NT2/D1 (cell line): ENCODE results near the gene CAMSAP3.
"Not testable (repeated sequence)": the region's sequence is repeated elsewhere in the genome, so short reads cannot be mapped to it uniquely, and the experiment has no call there.

Experiments used
- DNase-seq: peaks from one replicate; pipeline ENCODE4 v3.0.0-alpha.2; 2011; ENCODE audit warnings: low read depth, low spot score
- H3K27me3 ChIP-seq: 2 replicates; pipeline ENCODE4 v1.6.0; 2011; ENCODE audit warnings: mild to moderate bottlenecking; ENCODE audit not compliant: insufficient read length, insufficient read depth
- H3K36me3 ChIP-seq: 2 replicates; pipeline ENCODE4 v1.6.1; 2011; ENCODE audit warnings: mild to moderate bottlenecking, low read length, mixed read lengths; ENCODE audit not compliant: insufficient read depth, insufficient read length
- H3K4me1 ChIP-seq: 2 replicates; pipeline ENCODE4 v1.5.1; 2011; ENCODE audit not compliant: insufficient read depth, insufficient read length
- H3K4me3 ChIP-seq: 2 replicates; pipeline ENCODE4 v1.5.1; 2011; ENCODE audit warnings: low read depth; ENCODE audit not compliant: insufficient read length
- H3K9ac ChIP-seq: 2 replicates; pipeline ENCODE4 v1.6.0; 2011; ENCODE audit warnings: low read depth; ENCODE audit not compliant: insufficient read length
- H3K9me3 ChIP-seq: 2 replicates; pipeline ENCODE4 v1.5.1; 2011; ENCODE audit warnings: mild to moderate bottlenecking, low read length; ENCODE audit not compliant: insufficient read depth
- SUZ12 ChIP-seq: IDR thresholded peaks from 2 replicates; pipeline ENCODE4 v1.6.1; 2011; ENCODE audit not compliant: insufficient read length, insufficient read depth; ENCODE audit errors: extremely low read depth
- YY1 ChIP-seq: IDR thresholded peaks from 2 replicates; pipeline ENCODE4 v1.6.1; 2011; ENCODE audit not compliant: insufficient read length, insufficient read depth
- ZNF274 ChIP-seq: IDR thresholded peaks from 2 replicates; pipeline ENCODE4 v1.6.1; 2011; ENCODE audit warnings: mild to moderate bottlenecking, low read depth, low read length

The CAMSAP3 gene

DNA sequence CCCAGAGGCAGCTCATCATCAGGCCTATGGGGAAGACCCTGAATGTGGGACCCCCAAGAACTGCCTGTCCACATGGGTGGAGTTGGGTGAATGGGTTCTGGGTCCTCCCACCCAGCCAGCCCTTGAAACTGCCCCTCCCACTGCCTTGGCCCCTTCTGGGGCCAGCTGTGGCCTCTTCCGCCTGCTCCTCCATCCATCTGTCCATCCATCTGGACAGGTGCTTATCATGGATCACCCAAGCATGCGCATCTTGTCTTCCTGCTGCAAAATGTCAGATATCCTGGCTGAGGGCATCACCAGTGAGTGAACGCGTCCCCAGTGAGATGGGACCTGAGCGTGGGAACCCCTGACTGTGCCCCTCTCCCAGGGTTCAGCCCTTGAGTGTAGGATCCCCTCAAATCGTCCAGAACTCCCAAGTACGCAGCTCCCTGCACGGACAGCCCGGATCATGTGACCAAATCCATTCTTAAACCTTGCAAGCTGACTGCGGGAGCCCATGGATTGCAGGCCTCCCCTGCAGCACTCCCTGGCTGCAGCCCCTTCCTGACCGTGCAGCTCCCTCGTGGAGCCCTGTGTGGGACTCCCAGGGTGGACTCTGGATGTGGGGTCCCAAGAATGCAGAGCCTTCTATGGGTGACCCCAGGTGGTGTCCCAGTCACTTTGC lies 43.3 kb downstream of the CAMSAP3 start:
- Histone ChIP-seq H3K4me1 (peaks cover 9% of the 10 kb centered on the region), H3K4me3 (no peak overlapping the region), H3K9me3 (no peaks in the 10 kb centered on the region), H3K9ac (no peak overlapping the region), H3K36me3 (peaks cover 15% of the 10 kb centered on the region), H3K27me3 (peaks cover 27% of the 10 kb centered on the region)
- TF ChIP-seq ZNF274 (no peak), SUZ12 (no peak), YY1 (no peak)
- no peak for DNase-seq

DNA sequence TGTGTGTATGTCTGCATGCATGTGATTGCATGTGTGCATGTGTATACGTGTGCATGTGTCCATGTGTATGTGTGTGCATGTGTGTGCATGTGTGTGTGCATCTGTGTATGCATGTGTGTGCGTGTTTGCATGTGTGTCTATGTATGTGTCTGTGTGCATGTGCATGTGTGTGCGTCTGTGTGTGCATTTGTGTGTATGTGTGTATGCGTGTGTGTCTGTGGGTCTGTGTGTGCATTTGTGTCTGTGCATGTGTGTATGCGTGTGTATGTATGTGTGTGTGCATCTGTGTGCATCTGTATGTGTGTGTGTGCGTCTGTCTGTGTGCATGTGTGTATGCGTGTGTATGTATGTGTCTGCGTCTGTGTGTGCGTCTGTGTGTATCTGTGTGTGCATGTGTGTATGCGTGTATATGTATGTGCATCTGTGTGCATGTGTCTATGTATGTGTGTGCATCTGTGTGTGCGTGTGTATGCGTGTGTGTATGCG lies 44.2 kb downstream of the CAMSAP3 start:
- H3K4me3 ChIP-seq: no peak overlapping the region
- TF ChIP-seq ZNF274: no peak
- no peak for TF ChIP-seq YY1
- TF ChIP-seq SUZ12: no peak
- no peak for DNase-seq
- H3K27me3 ChIP-seq: peaks cover 19% of the 10 kb centered on the region
- no peaks in the 10 kb centered on the region for H3K9me3 ChIP-seq
- H3K4me1 ChIP-seq: peaks cover 9% of the 10 kb centered on the region
- H3K36me3 ChIP-seq: peaks cover 23% of the 10 kb centered on the region
- H3K9ac ChIP-seq: no peak overlapping the region

- Histone ChIP-seq H3K36me3 (peaks cover 29% of the 10 kb centered on the region), H3K9me3 (no peaks in the 10 kb centered on the region), H3K4me1 (peaks cover 11% of the 10 kb centered on the region), H3K4me3 (no peak overlapping the region), H3K27me3 (peaks cover 10% of the 10 kb centered on the region), H3K9ac (no peak overlapping the region)
- no peak for DNase-seq
- TF ChIP-seq YY1 (no peak), ZNF274 (no peak), SUZ12 (no peak)
These were observed 45.1 kb downstream of the CAMSAP3 start for GRCh38 chr19:7640803-7641202.

GRCh38 chr19:7641290-7642276 lies 45.9 kb downstream of the CAMSAP3 start:
- H3K4me1 ChIP-seq: peaks cover 6% of the 10 kb centered on the region

GRCh38 chr19:7642295-7643030 lies 46.8 kb downstream of the CAMSAP3 start:
- no peaks in the 10 kb centered on the region for H3K27me3 ChIP-seq
- TF ChIP-seq YY1: no peak
- TF ChIP-seq ZNF274: no peak
- TF ChIP-seq SUZ12: no peak
- no peaks in the 10 kb centered on the region for H3K9me3 ChIP-seq
- H3K9ac ChIP-seq: no peak overlapping the region
- peaks cover 36% of the 10 kb centered on the region for H3K36me3 ChIP-seq
- H3K4me1 ChIP-seq: peaks cover 4% of the 10 kb centered on the region
- no peak for DNase-seq
- no peak overlapping the region for H3K4me3 ChIP-seq

More at GRCh38 chr19:7641290-7642276, 45.9 kb downstream of the CAMSAP3 start:
- no peak for TF ChIP-seq YY1
- TF ChIP-seq SUZ12: no peak
- TF ChIP-seq ZNF274: no peak
- Histone ChIP-seq H3K9me3 (no peaks in the 10 kb centered on the region), H3K36me3 (peaks cover 33% of the 10 kb centered on the region), H3K27me3 (peaks cover 2% of the 10 kb centered on the region), H3K4me3 (no peak overlapping the region), H3K9ac (no peak overlapping the region)
- no peak for DNase-seq

GRCh38 chr19:7643031-7643415 lies 47.4 kb downstream of the CAMSAP3 start:
- Histone ChIP-seq H3K9ac (no peak overlapping the region), H3K9me3 (no peaks in the 10 kb centered on the region), H3K36me3 (peaks cover 38% of the 10 kb centered on the region), H3K4me3 (no peak overlapping the region), H3K27me3 (no peaks in the 10 kb centered on the region), H3K4me1 (peaks cover 4% of the 10 kb centered on the region)
- no peak for DNase-seq
- no peak for TF ChIP-seq ZNF274
- TF ChIP-seq SUZ12: no peak
- no peak for TF ChIP-seq YY1

GRCh38 chr19:7643629-7644549 lies 48.2 kb downstream of the CAMSAP3 start:
- H3K36me3 ChIP-seq: peaks cover 42% of the 10 kb centered on the region
- not testable (repeated sequence) for H3K4me1 ChIP-seq, H3K9me3 ChIP-seq, DNase-seq, H3K4me3 ChIP-seq, H3K27me3 ChIP-seq, H3K9ac ChIP-seq
